ENCODE results near the gene STX1B.
A peak's percentile ranks its signal among the peaks of the same experiment; 100 is the strongest.
"Not testable (repeated sequence)": the region's sequence is repeated elsewhere in the genome, so short reads cannot be mapped to it uniquely, and the experiment has no call there.

The STX1B gene

GRCh38 chr16:30949650-30950515 lies 60.6 kb downstream of the STX1B start:
- DNase-seq = peak; percentile 18

GRCh38 chr16:30948667-30949649 lies 61.5 kb downstream of the STX1B start, which contains the start of gene ORAI3:
Gene ORAI3 (plus strand): TSS chr16:30949068. CDS start chr16:30949290, 222 bp downstream.
- DNase-seq = peak; percentile 31

DNA sequence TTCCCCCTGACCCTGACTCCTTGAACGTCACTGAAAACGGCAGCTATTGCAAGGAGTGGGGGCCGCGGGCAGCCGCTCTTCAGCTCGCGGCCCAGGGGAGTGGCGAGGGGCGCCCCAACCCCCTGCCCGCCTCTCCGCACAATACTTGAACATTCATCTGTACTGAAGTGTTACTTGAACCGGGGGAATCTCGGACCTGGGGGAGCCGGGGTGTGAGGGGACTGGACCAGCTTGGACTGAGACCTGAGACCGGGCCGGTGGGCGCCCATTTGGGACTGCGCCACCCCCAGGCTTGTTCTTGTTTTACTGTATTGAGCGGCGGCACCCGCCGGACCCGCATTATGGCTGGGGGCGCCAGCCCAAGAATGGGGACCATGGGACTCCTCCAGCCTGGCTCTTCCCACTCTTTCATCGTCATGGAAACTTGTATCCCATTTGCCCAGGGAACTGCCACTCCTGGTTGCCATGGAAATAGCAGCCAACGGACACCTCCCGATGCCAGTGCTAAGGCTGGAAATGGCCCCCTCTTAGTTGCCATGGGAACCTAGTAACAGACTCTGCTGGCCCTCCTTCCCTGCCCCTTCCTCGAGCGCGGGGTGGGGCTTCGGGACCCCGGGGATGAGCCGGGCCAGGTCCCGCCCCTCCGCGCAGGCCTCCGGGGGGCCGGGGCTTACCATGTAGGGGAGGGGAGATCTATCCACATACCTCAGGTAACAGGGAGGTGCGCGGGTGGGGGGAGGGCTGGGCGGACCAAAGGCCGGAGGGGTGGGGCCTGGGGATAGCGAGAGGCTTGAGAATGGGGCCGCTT lies 62.4 kb downstream of the STX1B start:
- no peak for DNase-seq

DNA sequence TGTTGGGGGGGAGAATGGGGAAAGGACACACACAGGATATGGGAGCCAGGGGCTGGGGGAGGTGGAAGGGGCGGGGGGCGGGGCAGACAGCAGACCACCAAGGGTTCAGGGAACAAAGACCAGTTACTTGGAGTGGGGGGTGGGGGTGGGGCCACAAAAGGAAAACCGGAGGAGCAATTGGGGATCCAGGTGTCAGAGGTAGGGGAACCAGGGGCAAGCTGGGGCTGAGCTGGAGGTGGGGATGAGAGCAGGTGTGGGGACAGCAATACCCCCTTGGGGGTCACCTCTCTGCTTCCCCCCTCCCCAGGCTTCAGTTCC lies 62.9 kb downstream of the STX1B start:
- DNase-seq = no peak

GRCh38 chr16:30946671-30947540 lies 63.5 kb downstream of the STX1B start:
- no peak for DNase-seq

GRCh38 chr16:30944352-30944751 lies 66.1 kb downstream of the STX1B start:
- DNase-seq = no peak

DNA sequence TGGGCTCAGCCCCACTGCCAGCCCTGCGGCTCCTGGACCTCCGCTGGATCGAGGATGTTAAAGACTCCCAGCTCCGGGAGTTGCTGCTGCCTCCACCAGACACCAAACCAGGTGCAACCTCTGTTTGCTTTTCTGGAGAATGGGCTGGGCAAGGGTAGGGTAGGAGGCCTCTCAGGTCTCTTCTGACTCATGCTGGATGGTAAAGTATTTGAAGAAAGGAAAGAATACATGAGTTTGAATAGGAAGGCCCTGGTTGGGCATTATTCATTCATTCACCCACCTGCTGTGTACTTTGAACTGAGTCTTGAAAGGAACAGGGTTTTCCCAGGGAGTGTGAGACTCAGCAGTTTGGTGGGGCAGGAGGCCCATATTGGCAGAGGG lies 68.0 kb downstream of the STX1B start:
- DNase-seq = no peak

- peak; percentile 53 for DNase-seq
These were observed 68.6 kb downstream of the STX1B start for GRCh38 chr16:30941600-30942425.

DNA sequence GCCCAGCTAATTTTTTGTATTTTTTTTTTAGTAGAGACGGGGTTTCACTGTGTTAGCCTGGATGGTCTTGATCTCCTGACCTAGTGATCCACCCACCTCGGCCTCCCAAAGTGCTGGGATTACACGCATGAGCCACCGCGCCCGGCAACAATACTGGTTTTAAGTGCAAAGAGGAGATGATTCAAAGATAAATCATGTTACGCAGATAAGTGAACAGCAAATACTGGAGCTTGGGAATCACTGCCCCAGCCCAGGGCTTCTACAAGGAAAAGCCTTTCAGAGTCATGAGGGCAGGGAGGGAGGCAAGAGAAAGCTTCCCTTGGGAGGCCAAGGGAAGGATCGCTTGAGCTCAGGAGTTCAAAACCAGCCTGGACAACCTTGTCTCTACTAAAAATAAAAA lies 70.9 kb downstream of the STX1B start:
- not testable (repeated sequence) for DNase-seq
